Right atrium auricular region (tissue), 2 donors: Measurements from ENCODE around the gene CACNA1H. TPM values are rescaled to one million over a fixed set of nuclear protein-coding genes. Genes with fewer than 3 reads are reported as not detected.
"Not testable (repeated sequence)": the region's sequence is repeated elsewhere in the genome, so short reads cannot be mapped to it uniquely, and the experiment has no call there.

Source experiments
- DNase-seq: peaks from one replicate; pipeline ENCODE4 v3.0.0-alpha.2; 2019; ENCODE audit warnings: low spot score
- H3K27ac ChIP-seq, 2 donors: fragments of 200-600 bp; sonication (generic); 1 replicate in 1 of 2; 2 replicates in 1 of 2; pipeline ENCODE4 v1.5.1; 2016 to 2019
- H3K27me3 ChIP-seq, 2 donors: fragments of 200-600 bp; sonication (generic); one replicate each; pipeline versions ENCODE4 v1.5.1 to v1.6.0; 2017 to 2019
- H3K36me3 ChIP-seq: fragments of 200-600 bp; sonication (generic); one replicate; pipeline ENCODE4 v1.5.1; 2016
- H3K4me1 ChIP-seq, 2 donors: fragments of 200-600 bp; sonication (generic); one replicate each; pipeline versions ENCODE4 v1.5.1 to v1.6.0; 2017 to 2019
- H3K4me3 ChIP-seq, 2 donors: fragments of 200-600 bp; sonication (generic); 1 replicate in 1 of 2; 2 replicates in 1 of 2; pipeline ENCODE4 v1.5.1; 2017 to 2019; ENCODE audit warnings: mild to moderate bottlenecking in 1 of 2, moderate library complexity in 1 of 2
- H3K9me3 ChIP-seq, 2 donors: fragments of 200-600 bp; sonication (generic); one replicate each; pipeline ENCODE4 v1.5.1; 2019
- total RNA-seq, 2 donors: library from RNA; depleted of rRNA; stranded (reverse); fragments of >200 nt; gene quantifications; one replicate each; pipeline ENCODE4 v1.1.0, GENCODE V29; 2016
- TF ChIP-seq, protein P1 (sequence below), 2 donors: fragments of 200-600 bp; sonication (generic); IDR thresholded peaks; one replicate each; pipeline ENCODE4 v1.5.1; 2019; ENCODE audit warnings: antibody characterized with exemption in 2 of 2

CACNA1H gene
- total RNA-seq, 2 donors from 2014 or later: 7.0 to 9.4 TPM

DNA sequence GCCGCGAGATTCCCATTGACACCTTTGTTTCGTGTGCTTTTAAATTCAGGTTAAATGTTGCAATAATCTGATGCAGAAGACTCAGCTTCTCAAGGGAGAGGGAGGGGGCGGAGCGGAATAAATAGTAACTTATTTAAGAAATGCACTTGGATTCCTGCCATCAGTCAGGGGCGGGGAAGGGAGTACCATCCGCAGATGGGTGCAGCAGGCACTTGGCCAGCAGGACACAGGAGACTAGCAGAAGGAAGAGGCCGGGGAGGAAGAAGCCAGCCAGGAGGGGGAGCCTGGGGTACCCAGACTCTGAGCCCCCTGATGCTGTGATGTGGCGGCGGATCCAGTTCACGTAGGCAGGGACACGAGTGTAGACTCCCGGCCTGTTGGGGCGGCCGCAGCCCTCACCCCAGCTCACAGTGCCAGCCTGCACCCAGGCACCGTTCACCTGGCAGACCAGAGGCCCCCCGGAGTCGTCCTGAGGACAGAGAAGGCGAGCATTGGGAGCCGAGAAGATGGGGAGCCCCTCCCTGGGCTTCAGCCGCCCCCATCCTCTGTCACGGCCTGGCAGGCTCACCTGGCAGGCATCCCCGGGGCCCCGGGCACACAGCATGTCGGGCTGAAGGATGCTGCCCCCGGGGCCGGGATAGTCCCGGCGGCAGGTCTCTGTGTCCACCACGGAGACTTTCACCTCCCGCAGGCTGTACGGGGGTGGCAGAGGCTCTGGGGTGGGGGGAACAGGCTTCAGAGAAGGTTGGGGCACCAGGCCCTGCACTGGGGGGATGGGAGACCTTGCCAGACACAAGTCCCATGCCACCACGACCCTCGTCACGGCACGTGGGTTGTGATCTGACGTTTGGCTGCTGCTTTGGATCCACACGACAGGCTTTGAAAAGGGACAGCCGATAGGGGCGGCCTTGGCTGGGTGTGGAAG, 69.0 kb downstream of the CACNA1H start:
- no peaks in the 10 kb centered on the region for H3K4me1 ChIP-seq
- no peaks in the 10 kb centered on the region for H3K36me3 ChIP-seq
- H3K27ac ChIP-seq: no peak overlapping the region
- DNase-seq: no peak
- H3K4me3 ChIP-seq: no peak overlapping the region
- TF ChIP-seq, protein P1, sequence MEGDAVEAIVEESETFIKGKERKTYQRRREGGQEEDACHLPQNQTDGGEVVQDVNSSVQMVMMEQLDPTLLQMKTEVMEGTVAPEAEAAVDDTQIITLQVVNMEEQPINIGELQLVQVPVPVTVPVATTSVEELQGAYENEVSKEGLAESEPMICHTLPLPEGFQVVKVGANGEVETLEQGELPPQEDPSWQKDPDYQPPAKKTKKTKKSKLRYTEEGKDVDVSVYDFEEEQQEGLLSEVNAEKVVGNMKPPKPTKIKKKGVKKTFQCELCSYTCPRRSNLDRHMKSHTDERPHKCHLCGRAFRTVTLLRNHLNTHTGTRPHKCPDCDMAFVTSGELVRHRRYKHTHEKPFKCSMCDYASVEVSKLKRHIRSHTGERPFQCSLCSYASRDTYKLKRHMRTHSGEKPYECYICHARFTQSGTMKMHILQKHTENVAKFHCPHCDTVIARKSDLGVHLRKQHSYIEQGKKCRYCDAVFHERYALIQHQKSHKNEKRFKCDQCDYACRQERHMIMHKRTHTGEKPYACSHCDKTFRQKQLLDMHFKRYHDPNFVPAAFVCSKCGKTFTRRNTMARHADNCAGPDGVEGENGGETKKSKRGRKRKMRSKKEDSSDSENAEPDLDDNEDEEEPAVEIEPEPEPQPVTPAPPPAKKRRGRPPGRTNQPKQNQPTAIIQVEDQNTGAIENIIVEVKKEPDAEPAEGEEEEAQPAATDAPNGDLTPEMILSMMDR (IDR thresholded peaks at IDR 0.05): no peak
- no peaks in the 10 kb centered on the region for H3K27me3 ChIP-seq
- H3K9me3 ChIP-seq: no peaks in the 10 kb centered on the region

DNA sequence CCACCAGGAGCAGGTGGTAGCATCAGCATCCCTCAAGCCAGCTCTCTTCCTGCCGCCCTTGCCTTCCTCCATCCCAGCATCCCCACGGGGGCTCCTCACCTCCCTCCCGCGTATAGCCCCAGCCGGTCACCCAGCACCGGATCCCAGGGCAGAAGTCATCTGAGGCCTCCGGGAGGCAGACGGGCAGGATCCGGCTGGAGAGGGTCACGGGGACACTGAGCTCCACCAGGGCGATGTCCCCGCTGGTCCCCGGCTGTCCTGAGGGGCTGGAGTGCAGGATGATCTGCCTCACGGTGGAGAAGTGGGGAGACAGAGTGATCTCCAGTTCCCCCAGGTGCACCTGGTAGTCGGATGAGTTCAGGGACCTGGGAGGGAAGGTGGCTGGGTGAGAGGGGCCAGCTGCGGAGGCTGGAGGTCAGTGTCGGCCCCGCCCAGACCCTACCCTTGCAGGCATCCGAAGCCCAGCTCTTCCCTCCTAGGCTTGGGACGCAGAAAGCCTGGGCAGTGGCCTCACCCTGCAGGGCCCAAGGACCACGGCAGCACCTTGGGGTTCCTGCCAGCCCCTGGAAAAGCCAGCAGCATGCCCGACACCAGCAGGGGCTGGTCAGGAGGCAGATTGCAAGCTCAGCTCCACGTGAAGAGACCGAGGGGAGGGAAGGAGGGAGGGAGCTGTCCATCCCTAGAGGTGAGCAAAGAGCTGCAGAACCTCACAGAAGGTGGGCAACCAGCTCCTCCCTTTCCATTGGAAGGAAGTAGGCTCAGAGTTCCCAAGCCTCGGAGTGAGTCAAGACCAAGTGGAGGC, 69.8 kb downstream of the CACNA1H start:
- Histone ChIP-seq H3K9me3 (no peaks in the 10 kb centered on the region), H3K27ac (no peak overlapping the region), H3K4me1 (no peaks in the 10 kb centered on the region), H3K4me3 (no peak overlapping the region), H3K27me3 (no peaks in the 10 kb centered on the region), H3K36me3 (no peaks in the 10 kb centered on the region)
- TF ChIP-seq, protein P1 (IDR thresholded peaks at IDR 0.05): no peak
- DNase-seq: no peak

DNA sequence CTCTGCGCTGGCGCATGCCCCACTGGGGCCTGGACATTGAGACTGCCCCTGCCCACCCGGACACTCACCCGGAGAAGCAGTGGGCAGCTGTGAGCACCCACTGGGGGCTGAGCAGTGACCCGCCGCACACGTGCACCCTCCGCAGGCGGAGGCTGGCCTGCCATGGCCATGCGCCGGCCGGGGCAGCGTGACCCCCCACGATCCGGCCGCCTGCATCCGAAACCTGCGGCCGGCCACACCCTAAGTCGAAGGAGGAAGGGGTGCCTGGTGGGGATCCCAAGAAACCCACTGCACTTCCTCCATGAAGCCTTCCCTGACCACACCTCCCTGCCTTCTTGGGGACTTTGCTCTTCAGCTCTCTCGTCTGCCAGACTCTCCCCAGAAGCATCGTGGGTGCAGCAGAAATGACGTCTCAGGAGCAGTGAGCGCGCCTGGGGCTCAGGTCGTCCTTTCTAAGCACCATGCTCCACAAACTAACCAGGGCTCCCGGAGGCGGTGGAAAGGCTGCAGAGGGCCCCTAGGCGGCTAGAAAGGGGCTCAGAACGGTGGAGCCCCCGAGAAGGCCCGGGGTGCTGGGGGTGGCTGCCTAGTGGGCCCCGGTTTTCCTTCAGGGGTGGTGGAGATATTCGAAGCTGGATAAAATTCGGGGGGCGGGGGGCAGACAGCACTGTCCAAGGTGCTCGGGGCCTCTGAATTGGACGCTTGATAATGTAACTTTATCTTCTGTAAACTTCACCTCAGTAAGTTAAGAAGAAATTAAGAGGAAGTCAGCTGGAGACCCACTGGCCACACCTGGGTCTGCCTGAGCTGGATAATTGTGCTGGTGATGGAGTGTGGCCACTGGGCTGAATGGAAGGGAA, 70.7 kb downstream of the CACNA1H start:
- Histone ChIP-seq H3K27me3 (no peaks in the 10 kb centered on the region), H3K9me3 (no peaks in the 10 kb centered on the region), H3K36me3 (no peaks in the 10 kb centered on the region), H3K27ac (no peak overlapping the region), H3K4me3 (no peak overlapping the region), H3K4me1 (no peaks in the 10 kb centered on the region)
- TF ChIP-seq, protein P1 (IDR thresholded peaks at IDR 0.05): no peak
- DNase-seq: no peak

DNA sequence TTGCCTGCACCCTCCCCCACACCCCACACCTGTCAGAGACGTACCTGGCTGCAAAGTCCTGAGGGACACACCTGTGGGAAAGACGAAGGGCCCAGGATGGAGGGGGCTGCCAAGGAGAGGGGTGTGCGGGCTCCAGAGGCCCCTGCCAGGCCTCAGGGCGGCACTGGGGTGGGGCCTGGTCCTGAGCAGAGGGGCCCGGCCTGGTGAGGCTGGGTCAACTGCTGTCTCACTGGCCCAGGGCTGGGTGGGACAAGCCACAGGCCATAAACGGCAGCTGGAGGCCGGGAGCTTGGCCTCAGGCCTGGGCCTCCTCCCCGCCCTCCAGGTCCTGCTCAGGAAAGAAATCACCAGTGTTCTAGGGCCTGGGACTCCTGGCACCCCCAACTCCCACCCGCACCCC, 71.7 kb downstream of the CACNA1H start:
- Histone ChIP-seq H3K27me3 (no peaks in the 10 kb centered on the region), H3K4me3 (no peak overlapping the region), H3K36me3 (no peaks in the 10 kb centered on the region), H3K9me3 (no peaks in the 10 kb centered on the region), H3K4me1 (no peaks in the 10 kb centered on the region), H3K27ac (no peak overlapping the region)
- DNase-seq: no peak
- TF ChIP-seq, protein P1 (IDR thresholded peaks at IDR 0.05): no peak

DNA sequence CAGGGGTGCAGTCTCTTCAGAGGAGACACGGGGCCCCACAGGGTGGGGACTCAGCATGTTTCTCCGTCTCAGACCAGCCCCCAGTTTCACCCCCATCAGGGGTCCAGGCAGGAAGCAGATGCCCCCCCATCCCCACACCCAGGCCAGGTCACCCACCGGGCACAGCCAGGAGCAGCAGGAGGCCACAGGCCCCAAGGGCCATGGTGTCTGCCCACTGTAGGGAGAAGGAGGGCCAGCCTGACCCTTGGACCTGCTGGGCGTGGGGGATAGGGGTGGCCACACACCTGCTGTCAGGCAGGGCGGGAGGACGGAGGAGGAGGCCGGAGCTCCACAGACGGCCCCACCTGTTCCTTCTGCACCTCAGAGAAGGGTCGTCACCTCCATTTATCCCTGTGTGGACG, 72.1 kb downstream of the CACNA1H start, which contains the start of gene TPSG1:
Gene TPSG1, minus strand, starts transcription at position 218 of the 401 bp plus-strand sequence. Its CDS starts 16 bp downstream, at position 202.
- no peaks in the 10 kb centered on the region for H3K4me1 ChIP-seq
- no peak for DNase-seq
- H3K4me3 ChIP-seq: no peak within 1 kb of the TSS
- no peaks in the 10 kb centered on the region for H3K27me3 ChIP-seq
- no peaks in the 10 kb centered on the region for H3K9me3 ChIP-seq
- no peak within 1 kb of the TSS for H3K27ac ChIP-seq
- no peaks in the 10 kb centered on the region for H3K36me3 ChIP-seq
- TF ChIP-seq, protein P1 (IDR thresholded peaks at IDR 0.05): no peak

DNA sequence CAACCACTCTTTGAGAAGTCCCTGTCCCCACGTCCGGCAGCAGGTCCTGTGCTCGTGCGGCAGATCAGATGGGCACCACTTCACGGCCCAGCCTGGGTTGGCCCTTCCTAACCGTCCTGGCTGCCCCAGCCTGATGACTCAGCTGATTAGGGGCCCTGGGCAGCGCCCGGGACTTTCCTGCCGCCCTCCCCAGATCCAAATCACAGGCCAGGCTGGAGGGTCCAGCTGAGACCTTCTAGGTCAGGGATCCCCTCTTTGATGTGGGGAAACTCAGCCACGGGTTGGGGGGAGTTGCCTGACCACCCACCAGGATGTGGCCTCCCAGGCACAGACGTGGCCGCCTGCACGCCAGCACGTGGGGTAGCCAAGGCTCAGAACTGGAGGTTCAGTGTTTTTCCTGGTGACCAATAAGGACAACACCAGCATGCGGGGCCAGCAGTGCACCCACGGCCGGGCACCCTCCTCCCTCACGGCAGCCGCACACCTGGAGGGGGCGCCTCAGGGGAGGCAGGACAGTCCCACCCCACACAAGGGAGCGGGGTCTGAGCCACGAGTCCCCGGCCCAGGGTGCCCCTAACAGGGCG, 72.9 kb downstream of the CACNA1H start:
- not testable (repeated sequence) for DNase-seq, H3K27ac ChIP-seq, H3K36me3 ChIP-seq, H3K4me1 ChIP-seq, H3K9me3 ChIP-seq, H3K27me3 ChIP-seq, H3K4me3 ChIP-seq

DNA sequence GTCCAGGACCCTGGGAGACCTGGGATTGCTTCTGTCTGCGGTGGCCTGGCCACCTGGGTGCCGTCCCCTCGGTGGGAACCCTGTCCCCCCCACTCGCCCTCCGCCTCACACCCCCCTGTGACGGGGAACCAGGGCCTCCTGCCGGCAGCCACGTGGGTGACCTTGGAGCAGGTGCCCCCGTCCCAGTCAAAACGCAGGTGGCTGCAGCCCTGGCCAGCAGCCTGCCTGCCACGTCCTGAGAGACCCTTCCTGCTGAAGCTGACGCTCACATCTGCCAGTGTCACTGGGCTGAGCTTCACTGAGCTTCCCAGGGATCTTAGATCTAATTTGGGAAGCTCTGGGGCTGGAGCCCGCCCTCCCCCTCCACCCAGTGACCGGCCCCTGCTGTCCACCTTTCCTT, 73.8 kb downstream of the CACNA1H start:
- not testable (repeated sequence) for H3K27ac ChIP-seq, H3K27me3 ChIP-seq, H3K36me3 ChIP-seq, H3K4me3 ChIP-seq, DNase-seq, H3K4me1 ChIP-seq, H3K9me3 ChIP-seq

DNA sequence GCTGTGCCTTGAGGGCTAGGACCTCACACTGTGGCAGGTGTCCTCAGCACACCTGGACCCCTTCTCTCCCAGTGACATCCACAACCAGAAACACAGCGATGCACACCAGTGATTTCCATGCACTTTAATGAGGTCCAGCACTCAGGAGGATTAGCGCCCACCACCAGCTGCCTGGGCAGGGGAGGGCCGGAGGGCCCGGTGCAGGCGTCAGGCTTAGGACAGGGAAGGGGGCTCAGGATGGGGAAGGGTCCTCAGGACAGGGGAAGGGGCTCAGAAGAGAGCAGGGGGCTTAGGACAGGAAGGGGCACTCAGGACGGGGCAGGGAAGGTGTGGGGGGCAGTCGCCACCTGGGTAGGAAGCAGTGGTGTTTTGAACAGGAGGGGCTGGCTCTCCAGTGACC, 75.3 kb downstream of the CACNA1H start:
- H3K27ac ChIP-seq, DNase-seq, H3K36me3 ChIP-seq, H3K4me1 ChIP-seq, H3K4me3 ChIP-seq, H3K27me3 ChIP-seq, H3K9me3 ChIP-seq: not testable (repeated sequence)
